Suppressor macrophage treated with lipopolysaccharide for 1 hour (primary cell): ENCODE measurements around the gene GRID1.

ENCODE experiments used
- DNase-seq, 3 donors: peaks; one replicate each; pipeline ENCODE4 v3.0.0-alpha.2; 2020 to 2022

The GRID1 gene

GRCh38 chr10:85915245-85915846 lies 451.2 kb downstream of the GRID1 start:
- DNase-seq = no peak

- DNase-seq = no peak
These were observed 451.9 kb downstream of the GRID1 start for GRCh38 chr10:85914720-85915119.

- DNase-seq = no peak
These were observed 458.1 kb downstream of the GRID1 start for GRCh38 chr10:85908462-85908861.

GRCh38 chr10:85902051-85902450 lies 464.5 kb downstream of the GRID1 start:
- DNase-seq = no peak

GRCh38 chr10:85901599-85901998 lies 465.0 kb downstream of the GRID1 start:
- DNase-seq = no peak

GRCh38 chr10:85900487-85900886 lies 466.1 kb downstream of the GRID1 start:
- no peak for DNase-seq

- no peak for DNase-seq
These were observed 466.5 kb downstream of the GRID1 start for GRCh38 chr10:85900061-85900460.

GRCh38 chr10:85891472-85891871 lies 475.1 kb downstream of the GRID1 start:
- DNase-seq = no peak

- DNase-seq = no peak
These were observed 478.0 kb downstream of the GRID1 start for GRCh38 chr10:85888559-85888958.

GRCh38 chr10:85888004-85888403 lies 478.6 kb downstream of the GRID1 start:
- no peak for DNase-seq

GRCh38 chr10:85874208-85874607 lies 492.4 kb downstream of the GRID1 start:
- no peak for DNase-seq

- no peak for DNase-seq
These were observed 493.5 kb downstream of the GRID1 start for GRCh38 chr10:85873063-85873462.

GRCh38 chr10:85868627-85869499 lies 497.7 kb downstream of the GRID1 start:
- DNase-seq = no peak

GRCh38 chr10:85864868-85865526 lies 501.6 kb downstream of the GRID1 start:
- no peak for DNase-seq

- DNase-seq = no peak
These were observed 502.4 kb downstream of the GRID1 start for GRCh38 chr10:85864173-85864549.

GRCh38 chr10:85863301-85864172 lies 503.1 kb downstream of the GRID1 start:
- no peak for DNase-seq

GRCh38 chr10:85862771-85863170 lies 503.8 kb downstream of the GRID1 start:
- no peak for DNase-seq

GRCh38 chr10:85861513-85862197 lies 504.9 kb downstream of the GRID1 start:
- DNase-seq = no peak

- no peak for DNase-seq
These were observed 506.7 kb downstream of the GRID1 start for GRCh38 chr10:85859859-85860258.

- no peak for DNase-seq
These were observed 507.6 kb downstream of the GRID1 start for GRCh38 chr10:85858776-85859515.

GRCh38 chr10:85857791-85858190 lies 508.8 kb downstream of the GRID1 start:
- DNase-seq = no peak

GRCh38 chr10:85857305-85857704 lies 509.3 kb downstream of the GRID1 start:
- no peak for DNase-seq
